IPS-20b (cell line): ENCODE data around the gene TRIM43.
"Not testable (repeated sequence)": the region's sequence is repeated elsewhere in the genome, so short reads cannot be mapped to it uniquely, and the experiment has no call there.

Experiments used
- H3K27ac ChIP-seq: one replicate; pipeline ENCODE4 v1.5.1; 2013; ENCODE audit warnings: low read length
- H3K27me3 ChIP-seq: 2 replicates; pipeline ENCODE4 v1.6.1; 2013; ENCODE audit warnings: mild to moderate bottlenecking, low read length, inconsistent platforms; ENCODE audit not compliant: insufficient read depth
- H3K36me3 ChIP-seq: 2 replicates; pipeline ENCODE4 v1.6.1; 2013; ENCODE audit warnings: low read depth, mild to moderate bottlenecking, inconsistent platforms, low read length, moderate library complexity; ENCODE audit not compliant: insufficient read depth
- H3K4me1 ChIP-seq: 2 replicates; pipeline ENCODE4 v1.6.1; 2013; ENCODE audit warnings: mild to moderate bottlenecking, control low read depth, inconsistent platforms, low read length, moderate library complexity; ENCODE audit not compliant: insufficient read depth
- H3K4me3 ChIP-seq: 2 replicates; pipeline ENCODE4 v1.5.1; 2013; ENCODE audit warnings: mild to moderate bottlenecking, low read length, inconsistent platforms
- H3K9ac ChIP-seq: 2 replicates; pipeline ENCODE4 v1.6.1; 2013; ENCODE audit warnings: low read depth, mild to moderate bottlenecking, inconsistent platforms, low read length, moderate library complexity
- H3K9me3 ChIP-seq: 2 replicates; pipeline ENCODE4 v1.6.1; 2013; ENCODE audit warnings: mild to moderate bottlenecking, low read depth, low read length, inconsistent platforms; ENCODE audit not compliant: insufficient read depth

The TRIM43 gene

DNA sequence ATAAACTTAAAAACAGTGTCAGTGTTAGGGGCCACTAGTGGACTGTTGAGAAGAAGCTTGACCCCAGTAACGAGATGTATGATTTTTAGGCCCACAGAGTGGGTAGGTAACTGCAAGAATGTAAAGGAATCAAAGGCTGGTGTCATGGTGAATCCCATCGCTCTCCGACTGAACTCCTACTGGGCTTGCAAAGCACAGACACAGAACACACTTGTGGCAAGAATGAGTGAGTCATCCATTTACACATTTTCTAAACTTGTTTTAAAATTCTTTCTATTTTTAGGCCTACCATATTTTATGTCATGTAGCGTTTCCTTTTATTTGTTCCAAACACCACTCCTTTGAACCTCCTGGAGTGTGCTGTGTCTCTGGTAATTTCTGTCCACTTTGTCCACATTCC, 51.1 kb downstream of the TRIM43 start:
- H3K4me3 ChIP-seq, H3K9me3 ChIP-seq, H3K4me1 ChIP-seq, H3K27me3 ChIP-seq, H3K9ac ChIP-seq, H3K27ac ChIP-seq, H3K36me3 ChIP-seq: not testable (repeated sequence)

DNA sequence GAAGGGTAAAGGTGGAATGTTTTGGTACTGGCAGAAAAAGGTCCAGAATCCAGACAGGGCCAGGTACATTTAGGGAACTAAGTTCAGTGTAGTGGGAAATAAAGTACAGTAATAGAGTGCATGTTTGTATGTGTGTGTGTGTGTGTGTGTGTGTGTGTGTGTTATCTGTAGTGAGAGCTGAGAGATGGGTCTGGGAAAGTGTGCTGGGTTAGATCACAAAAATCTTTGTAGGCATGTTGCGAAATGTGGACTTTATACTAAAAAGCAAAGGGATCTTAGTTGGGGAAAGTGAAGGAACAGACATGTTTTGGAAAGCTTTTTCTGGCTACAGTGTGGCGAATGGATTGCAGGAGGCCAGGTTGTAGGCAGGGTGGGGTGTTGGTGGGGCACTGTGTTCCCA, 53.5 kb downstream of the TRIM43 start:
- H3K4me1 ChIP-seq, H3K9me3 ChIP-seq, H3K36me3 ChIP-seq, H3K27ac ChIP-seq, H3K9ac ChIP-seq, H3K27me3 ChIP-seq, H3K4me3 ChIP-seq: not testable (repeated sequence)

DNA sequence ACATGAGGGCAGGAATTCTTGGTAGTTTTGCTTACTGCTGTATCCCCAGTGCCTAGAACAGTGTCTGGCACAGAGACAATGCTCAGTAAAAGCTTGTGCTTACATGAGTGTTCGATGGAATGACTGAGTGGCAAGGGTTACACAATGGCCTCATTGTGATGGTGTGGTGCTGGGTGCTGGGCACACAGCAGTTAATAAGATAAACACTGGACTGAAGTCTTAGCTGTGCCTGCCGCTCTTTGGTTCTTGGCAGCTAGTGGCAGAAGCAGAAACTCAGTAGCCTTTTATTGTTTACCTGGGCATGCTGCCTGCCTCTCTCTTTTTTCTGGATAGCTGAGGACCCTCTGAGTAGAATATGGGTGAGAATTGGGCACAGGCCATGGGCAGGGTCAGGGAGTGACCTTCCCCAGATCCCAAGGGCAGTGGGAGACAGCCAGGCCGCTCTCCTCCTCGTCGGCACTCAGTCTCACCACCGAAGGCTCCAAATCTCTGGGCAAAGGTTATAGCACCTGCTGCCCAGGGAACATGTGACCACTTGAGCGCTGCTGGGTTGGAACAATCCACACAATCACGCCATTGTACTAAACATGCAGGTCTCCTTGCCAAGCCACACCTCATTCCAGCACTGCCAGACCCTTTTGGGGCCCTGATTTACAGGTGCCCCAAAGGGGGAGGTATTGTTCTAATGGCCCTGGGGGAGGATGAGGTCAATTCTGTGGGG, 54.6 kb downstream of the TRIM43 start:
- H3K4me3 ChIP-seq, H3K9me3 ChIP-seq, H3K27ac ChIP-seq, H3K4me1 ChIP-seq, H3K36me3 ChIP-seq, H3K9ac ChIP-seq, H3K27me3 ChIP-seq: not testable (repeated sequence)

DNA sequence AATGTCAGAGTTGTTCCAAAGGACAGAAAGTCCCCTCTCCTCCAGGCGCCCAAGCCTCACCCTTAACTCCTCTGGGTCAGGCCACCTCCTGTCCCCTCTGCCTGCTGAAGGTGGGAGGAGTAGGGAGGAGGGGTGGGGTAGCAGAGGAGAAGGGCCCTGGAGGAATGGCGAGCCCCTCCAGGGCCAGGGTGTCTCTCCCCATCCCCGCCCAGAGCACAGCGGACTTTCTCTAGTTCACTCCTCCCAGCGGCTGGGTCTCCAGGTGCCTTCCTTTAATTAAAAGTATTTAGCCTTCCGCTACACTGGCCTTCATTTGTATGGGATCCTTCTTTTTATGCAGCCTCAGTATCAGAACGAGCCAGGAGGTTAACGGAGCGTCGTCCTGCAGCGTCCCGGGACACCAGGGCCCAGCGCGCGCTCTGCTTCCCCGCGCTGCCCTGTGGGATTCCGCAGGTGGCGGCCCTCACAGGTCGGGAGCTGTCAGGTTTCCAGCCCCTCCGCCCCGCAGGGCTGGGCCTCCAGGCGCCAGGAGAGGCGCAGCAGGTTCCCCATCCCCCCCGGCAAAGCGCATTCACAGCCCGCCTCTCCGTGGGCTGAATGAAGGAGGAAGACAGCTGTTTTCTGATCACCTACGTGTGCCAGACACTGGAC, 57.2 kb downstream of the TRIM43 start:
- not testable (repeated sequence) for H3K27me3 ChIP-seq, H3K27ac ChIP-seq, H3K36me3 ChIP-seq, H3K9ac ChIP-seq, H3K4me3 ChIP-seq, H3K9me3 ChIP-seq, H3K4me1 ChIP-seq
